LHCN-M2 (cell line): ENCODE results near the gene RPN1. TPM values are rescaled to one million over a fixed set of nuclear protein-coding genes. Genes with fewer than 3 reads are reported as not detected.
"Not testable (repeated sequence)": the region's sequence is repeated elsewhere in the genome, so short reads cannot be mapped to it uniquely, and the experiment has no call there.

Source experiments
- DNase-seq: peaks from one replicate; pipeline ENCODE4 v3.0.0-alpha.2; 2012; ENCODE audit warnings: low read depth
- polyA plus RNA-seq: library from polyadenylated mRNA; unstranded; fragments of >200 nt; gene quantifications from one replicate; pipeline ENCODE4 v1.2.1, GENCODE V29; 2012; ENCODE audit warnings: missing spikeins
- total RNA-seq: library from RNA; depleted of rRNA; stranded (reverse); fragments of >200 nt; gene quantifications from 2 replicates; pipeline ENCODE4 v1.2.3, GENCODE V29; 2014; rRNA removed

Gene RPN1
- total RNA-seq = 339 and 355 TPM in 2 replicates
- 176 TPM for polyA plus RNA-seq

GRCh38 chr3:128650096-128651050 is at the start of gene RPN1:
RPN1 (minus strand) TSS chr3:128650818; CDS start chr3:128650800, 18 bp downstream.
- DNase-seq = peak; percentile 92

DNA sequence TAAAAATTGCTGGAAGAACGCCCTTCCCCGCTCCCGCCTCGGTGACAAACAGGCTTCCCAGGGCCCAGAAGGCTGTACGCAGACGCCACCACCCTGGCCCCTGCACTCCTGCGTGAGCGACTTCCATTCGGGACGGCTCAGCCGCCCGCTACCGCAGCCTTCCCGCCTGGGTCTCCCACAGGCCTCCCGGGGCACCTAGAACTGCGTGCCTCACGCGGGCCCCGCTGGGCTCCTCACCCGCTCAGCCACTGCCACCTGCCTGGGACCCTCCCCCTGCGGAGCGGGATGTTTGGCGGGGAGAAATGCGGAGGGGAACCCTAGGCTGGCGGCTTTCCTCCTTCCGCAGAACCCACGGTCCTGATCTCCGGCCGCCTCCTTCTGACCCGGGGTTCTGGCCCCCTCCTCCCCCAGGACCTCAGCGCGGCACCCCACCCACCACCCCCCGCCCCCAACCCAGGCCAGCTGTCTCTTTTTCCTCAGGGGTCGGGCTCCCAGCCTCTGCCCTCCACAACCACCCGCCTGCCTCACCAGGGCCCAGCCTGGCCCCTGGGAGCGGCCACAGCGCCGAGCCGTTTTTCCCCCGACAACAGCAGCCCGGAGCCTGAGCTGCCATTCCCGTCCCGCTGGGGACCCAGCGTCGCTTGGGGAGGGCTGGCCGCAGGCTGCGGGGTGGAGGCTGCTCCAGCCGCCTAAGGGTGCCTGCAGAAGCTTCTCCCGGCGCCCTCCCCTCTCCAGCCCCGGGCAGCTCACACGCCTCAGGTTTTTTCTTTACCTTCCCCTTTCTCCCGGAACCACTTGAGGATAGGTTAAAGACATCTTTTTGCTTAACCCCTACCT is 47.8 kb upstream of the RPN1 start:
- DNase-seq = no peak

DNA sequence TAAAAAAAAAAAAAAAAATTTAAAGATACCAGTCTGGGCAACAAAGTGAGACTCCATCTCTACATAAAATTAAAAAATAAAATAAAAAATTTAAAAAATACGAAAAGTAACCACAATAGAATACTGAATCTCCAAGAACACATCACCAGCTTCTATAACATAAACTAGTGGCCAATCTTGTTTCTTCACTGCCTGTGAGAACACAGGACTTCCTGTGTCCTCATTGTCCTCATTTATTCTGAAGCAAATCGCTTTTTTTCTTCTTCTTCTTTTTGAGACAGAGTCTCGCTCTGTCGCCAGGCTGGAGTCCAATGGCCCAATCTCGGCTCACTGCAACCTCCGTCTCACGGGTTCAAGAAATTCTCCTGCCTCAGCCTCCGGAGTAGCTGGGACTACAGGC is 46.7 kb upstream of the RPN1 start:
- DNase-seq = no peak

GRCh38 chr3:128693696-128694095 is 43.1 kb upstream of the RPN1 start:
- no peak for DNase-seq

DNA sequence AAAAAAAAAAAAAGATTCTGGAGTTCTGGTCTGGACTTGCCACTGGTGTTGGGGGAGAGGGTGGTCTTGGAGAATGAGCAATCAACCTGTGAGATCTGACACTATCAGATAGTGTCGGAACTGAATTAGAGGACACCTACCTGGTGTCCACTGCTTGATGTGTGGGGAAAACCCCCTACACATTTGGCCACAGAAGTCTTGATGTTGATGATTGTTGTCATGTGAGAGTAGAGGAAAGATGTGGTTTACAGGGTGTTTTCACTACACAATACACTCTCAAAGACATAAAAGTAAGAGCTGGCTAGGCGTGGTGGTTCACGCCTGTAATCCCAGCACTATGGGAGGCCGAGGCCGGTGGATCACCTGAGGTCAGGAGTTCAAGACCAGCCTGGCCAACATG is 38.4 kb upstream of the RPN1 start:
- DNase-seq = no peak

GRCh38 chr3:128686465-128686864 is 35.8 kb upstream of the RPN1 start:
- DNase-seq = no peak

DNA sequence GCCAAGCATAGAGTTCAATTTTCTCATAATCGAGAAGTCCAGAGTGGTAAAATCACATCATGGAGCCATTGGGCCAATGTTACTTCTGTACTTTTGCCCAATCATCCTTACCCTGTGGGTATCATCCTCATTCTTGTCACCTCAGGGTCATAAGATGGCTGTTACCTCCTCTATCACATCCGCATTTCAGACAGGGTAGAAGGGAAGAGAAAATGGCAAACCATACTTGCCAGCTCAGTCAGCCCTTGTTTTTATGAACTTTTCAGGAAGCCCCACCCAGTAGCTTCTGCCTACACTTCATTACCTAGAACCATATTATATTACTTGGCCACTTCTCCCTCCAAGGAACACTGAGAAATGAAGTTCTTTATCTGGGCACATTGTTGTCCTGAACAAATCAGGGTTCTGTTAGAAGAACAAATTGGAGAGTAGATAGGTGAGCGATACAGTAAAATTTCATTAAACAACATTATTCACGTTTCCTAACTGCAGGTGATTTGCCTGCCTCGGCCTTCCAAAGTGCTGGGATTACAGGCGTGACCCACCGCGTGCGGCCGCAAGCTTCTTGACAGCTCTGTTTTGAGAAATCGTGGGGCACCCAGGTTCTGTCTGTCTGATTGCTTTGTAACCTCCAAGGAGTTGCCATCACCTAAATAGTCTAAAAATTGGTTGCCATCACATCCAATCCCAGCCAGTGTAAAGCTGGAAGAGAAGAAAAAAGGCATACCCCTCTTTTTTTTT is 34.5 kb upstream of the RPN1 start:
- no peak for DNase-seq

GRCh38 chr3:128683957-128684356 is 33.3 kb upstream of the RPN1 start:
- no peak for DNase-seq

DNA sequence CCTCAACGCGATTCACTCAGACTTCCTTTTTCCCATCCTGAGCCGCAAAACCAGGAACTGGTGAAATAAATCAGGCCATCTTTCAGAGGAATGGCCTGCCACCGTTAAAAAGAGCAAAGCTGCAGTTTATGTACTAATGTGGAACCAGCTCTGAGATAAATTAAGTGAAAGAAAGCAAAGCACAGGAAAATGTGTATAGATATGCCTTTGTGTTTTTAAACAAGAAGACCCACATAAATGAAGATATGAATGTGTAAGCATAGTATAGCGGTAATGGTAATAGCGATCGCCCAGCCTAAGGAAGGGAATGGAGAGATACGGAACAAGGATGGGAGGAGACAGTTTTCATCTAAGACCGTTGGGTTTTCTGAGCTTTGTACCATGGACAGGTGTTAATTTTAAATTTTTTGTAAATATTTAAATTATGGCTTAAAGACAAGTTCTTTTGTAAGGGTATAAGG is 30.8 kb upstream of the RPN1 start:
- DNase-seq = no peak

DNA sequence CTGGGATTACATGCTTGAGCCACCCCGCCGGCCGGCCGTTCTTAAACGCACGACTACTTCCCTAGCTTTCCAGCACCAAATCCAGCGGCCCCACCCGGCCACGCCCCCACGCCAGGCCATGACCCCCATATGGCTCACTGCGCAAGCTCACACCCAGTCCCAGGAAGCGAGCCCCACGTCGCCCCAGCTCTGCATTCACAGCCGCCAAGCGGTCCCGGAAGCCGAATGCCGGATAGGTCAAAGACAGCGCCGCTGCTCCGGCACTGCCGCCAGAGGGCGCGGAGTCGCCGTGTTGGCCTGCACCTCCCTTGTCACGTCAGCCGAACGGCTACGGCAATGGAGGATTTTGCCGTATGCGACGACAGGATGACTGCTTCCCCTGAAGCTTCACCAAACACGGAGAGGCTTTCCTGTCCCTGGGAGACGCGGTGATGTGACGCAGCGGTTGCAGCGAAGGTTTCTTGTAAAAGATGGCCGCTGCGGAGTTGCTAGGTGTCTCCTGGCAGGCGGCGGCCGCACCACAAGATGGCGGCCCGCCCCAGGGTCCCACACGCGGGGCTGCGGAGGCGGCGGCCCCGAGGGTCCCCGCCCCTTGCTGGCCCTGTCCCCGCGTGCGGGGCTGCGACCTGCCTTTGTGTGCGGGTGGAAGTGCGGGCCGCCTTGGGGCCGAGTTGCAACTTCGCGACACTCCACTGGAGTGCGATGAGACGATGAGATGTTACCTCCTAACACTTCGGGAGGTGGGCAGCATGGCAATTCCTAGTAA is 30.2 kb upstream of the RPN1 start:
- DNase-seq = peak; percentile 97

DNA sequence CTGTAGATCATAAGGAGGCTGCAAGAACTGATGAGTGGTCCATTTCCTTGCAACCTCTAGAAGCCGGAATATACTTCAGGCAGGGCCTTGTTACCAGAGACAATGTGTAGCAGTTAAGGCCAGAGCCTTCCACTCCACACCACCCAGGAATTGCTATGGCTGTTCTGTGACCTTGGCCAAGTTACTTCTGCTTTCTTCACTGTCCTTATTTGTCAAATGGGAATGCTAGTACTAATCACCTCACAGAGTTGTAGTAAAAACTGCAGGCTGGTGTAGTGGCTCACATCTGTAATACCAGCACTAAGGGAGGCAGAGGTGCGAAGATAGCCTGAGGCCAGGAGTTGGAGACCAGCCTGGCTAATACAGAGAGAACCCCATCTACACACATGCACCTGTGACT is 28.7 kb upstream of the RPN1 start:
- no peak for DNase-seq

DNA sequence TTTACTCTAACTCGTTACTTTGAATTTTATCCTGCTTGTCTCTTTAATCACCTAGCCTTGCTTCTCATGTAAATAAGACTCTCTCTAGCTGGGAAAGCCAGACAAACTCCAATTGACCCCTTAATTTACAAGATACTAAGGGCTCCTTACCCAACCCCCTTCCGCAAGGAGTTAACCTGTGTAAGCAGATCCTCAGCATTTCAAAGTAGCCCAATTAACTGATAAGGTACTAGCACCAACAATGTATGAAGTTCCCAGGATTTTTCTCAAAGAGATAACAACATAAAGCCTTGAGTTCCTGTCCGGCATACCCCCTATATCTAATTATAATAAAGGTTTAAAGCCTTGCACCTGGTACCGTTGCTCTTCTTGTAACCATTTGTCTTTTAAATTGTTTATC is 25.2 kb upstream of the RPN1 start:
- DNase-seq = not testable (repeated sequence)

GRCh38 chr3:128674161-128674784 is 23.7 kb upstream of the RPN1 start:
- DNase-seq = no peak

- no peak for DNase-seq
Observed at GRCh38 chr3:128667641-128668040, 17.0 kb upstream of the RPN1 start.

GRCh38 chr3:128665362-128666021 is 14.9 kb upstream of the RPN1 start:
- DNase-seq = no peak

GRCh38 chr3:128663151-128663550 is 12.5 kb upstream of the RPN1 start:
- no peak for DNase-seq

DNA sequence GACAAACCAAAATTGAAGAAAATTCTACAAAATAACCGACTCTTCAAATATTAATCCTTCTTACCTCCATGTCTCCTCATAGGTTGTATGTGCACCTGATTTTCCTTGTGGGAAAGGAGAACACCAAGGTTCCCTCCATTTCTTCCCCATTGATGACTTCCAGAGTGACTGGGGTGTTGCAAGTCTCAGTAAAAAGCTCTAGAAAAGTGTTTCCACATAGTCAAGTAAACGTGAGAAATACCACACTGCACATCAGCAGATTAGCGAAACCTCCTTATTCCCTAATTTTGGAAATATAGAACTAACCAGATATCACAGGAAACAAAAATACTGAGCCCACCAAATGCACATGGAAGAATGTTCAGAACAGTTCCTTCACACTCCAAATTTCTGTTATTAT is 4.9 kb upstream of the RPN1 start:
- DNase-seq = no peak

GRCh38 chr3:128653993-128654805 is 3.6 kb upstream of the RPN1 start:
- not testable (repeated sequence) for DNase-seq
